ENCODE data around the gene COL16A1.

COL16A1 gene

DNA sequence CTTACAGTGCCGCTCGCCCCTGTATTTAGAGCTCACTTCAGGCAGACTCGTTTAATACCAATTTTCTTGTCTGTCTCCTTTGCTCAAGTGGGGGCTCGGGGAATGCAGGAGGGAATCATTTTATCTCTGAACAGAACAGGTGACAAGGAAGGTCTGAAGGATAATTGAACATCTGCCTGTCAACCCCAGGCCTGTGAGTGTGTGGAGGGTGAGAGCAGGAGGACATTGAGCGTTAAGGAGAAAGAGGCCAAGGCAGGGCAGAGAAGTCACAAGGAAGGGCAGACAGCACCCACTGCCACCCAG is 49.4 kb downstream of the COL16A1 start:
- CTCF ChIA-PET = interaction anchor here (0.9 to 1.2 kb wide), 2 partner anchors 10 to 61 kb away, joined by 3 to 4 read pairs; no protein-coding TSS in a partner anchor
- TF ChIP-seq SUZ12 (IDR thresholded peaks at IDR 0.05) (no peak), HDGF (IDR thresholded peaks at IDR 0.05; ENCODE audit: borderline replicate concordance) (no peak), BHLHE40 (IDR thresholded peaks at IDR 0.05; ENCODE audit: borderline replicate concordance) (no peak), NFRKB (IDR thresholded peaks at IDR 0.05) (no peak)
- TF ChIP-seq, protein P1, sequence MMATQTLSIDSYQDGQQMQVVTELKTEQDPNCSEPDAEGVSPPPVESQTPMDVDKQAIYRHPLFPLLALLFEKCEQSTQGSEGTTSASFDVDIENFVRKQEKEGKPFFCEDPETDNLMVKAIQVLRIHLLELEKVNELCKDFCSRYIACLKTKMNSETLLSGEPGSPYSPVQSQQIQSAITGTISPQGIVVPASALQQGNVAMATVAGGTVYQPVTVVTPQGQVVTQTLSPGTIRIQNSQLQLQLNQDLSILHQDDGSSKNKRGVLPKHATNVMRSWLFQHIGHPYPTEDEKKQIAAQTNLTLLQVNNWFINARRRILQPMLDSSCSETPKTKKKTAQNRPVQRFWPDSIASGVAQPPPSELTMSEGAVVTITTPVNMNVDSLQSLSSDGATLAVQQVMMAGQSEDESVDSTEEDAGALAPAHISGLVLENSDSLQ (IDR thresholded peaks at IDR 0.05) = no peak
- DNase-seq (ENCODE audit: extremely low spot score) = no peak
- POLR2A ChIA-PET = interaction anchor here (1.0 kb wide), 1 partner anchor 80 kb away, joined by 3 read pairs; no protein-coding TSS in a partner anchor

DNA sequence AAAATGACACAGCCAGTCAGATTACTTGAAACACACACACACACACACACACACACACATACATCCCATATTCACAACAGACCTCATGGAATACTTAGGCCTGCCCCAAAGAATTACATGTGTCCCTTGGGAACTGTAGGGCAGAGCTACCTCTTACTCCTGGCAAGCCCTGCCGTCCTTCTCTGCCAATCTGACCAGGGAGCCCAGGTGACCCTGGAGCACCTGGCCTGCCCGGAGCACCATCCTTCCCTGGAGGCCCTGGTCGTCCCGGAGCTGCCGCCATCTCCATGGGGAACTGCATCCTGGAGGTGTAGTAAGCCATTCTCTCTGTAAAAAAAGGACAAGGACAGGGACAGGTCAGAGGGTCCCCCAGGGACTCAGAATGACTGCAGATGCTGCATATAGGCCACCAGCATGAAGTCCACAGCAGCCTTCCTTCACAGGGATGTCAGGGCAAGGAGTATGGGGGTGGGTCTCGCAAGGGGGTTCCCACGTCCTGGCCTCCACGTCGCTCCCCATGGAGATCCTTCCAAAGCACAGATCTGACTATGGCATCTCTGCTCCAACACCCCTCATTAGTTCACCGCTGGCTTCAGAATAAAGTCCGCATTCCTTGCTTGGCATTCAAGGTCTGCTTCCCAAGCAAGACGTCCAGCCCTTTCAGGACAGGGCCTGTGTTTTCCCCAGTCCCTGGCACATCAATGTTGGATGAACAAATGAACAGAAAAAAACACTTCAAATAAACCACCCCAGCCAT is 49.9 kb downstream of the COL16A1 start:
- TF ChIP-seq NFRKB (IDR thresholded peaks at IDR 0.05) = no peak
- no peak for TF ChIP-seq ELF4 (IDR thresholded peaks at IDR 0.05)
- no peak for DNase-seq (ENCODE audit: extremely low spot score)
- ChIA-PET CTCF (interaction anchor here (0.9 kb wide), 1 partner anchor 10 kb away, joined by 4 read pairs; no protein-coding TSS in a partner anchor), POLR2A (no interaction called here)

DNA sequence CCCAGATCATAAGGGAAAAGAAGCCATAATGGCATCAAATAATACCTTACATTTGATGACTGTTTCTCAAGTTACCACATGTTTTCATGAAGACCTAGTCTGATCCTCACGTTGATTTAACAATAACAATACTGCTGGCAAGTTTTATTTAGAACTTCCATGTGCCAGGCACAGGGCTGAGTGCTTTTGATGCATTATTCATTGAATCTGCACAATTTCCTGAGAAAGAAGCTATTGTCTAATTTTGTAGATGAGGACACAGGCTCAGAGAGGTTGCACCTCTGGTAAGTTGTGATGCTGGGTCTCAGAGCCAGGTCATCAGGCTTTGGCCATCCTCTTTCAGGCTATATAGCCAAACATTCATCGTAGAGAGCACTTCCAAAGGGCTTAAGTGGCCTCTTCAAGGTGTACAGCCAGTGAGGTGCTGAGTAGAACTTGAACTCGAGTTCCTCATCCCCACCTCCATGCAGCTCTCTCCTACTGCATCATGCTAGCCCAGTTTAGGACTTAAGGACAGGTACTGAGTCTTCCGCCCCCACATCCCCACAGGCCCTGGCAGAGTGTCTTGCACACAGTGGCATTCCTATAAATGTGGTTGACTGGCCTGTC is 50.8 kb downstream of the COL16A1 start:
- ChIA-PET CTCF (interaction anchor here (0.5 kb wide), 1 partner anchor 184 kb away, joined by 3 read pairs; no protein-coding TSS in a partner anchor), POLR2A (interaction anchor here (0.8 kb wide), 1 partner anchor 8 kb away, joined by 3 read pairs; the partner anchor contains the start of gene PEF1)
- DNase-seq (ENCODE audit: extremely low spot score) = no peak
- no peak for TF ChIP-seq FOXM1 (IDR thresholded peaks at IDR 0.05; ENCODE audit: borderline replicate concordance)
- no peak for TF ChIP-seq L3MBTL2 (conservative IDR thresholded peaks at IDR 0.05)
- TF ChIP-seq HDGF (IDR thresholded peaks at IDR 0.05; ENCODE audit: borderline replicate concordance) = no peak
- TF ChIP-seq FOXK2 (IDR thresholded peaks at IDR 0.05) = no peak
- no peak for TF ChIP-seq BHLHE40 (IDR thresholded peaks at IDR 0.05; ENCODE audit: borderline replicate concordance)
- TF ChIP-seq TARDBP (IDR thresholded peaks at IDR 0.05) = no peak
- TF ChIP-seq SUZ12 (IDR thresholded peaks at IDR 0.05) = no peak
- no peak for TF ChIP-seq FOXA1 (IDR thresholded peaks at IDR 0.05)
- TF ChIP-seq, protein P1 (IDR thresholded peaks at IDR 0.05) = no peak
- TF ChIP-seq NFRKB (IDR thresholded peaks at IDR 0.05) = no peak

DNA sequence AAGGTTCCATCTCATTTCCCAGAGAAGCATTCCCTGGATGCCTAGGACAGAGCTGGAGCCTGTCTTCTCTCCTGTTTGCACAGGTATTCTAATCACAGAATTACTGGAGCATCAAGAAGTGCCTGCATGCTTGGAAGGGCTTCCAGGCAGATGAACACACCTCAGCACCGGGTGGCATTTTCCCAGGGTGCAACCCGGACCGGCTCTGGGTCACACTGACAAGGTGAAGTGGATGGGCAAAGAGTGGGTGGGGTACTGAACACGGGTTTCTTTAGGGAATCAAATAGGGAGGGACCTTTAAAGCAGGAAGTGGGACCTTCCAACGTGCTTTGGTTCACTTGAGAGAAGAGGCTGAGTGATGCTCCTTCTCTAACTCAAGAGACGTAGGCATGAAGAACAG is 52.1 kb downstream of the COL16A1 start:
- DNase-seq (ENCODE audit: extremely low spot score) = no peak
- POLR2A ChIA-PET = no interaction called here
- CTCF ChIA-PET = interaction anchor here (0.6 to 1.3 kb wide), 2 partner anchors 10 to 19 kb away, joined by 3 to 5 read pairs; no protein-coding TSS in a partner anchor
- TF ChIP-seq TARDBP (IDR thresholded peaks at IDR 0.05) (no peak), FOXA1 (IDR thresholded peaks at IDR 0.05) (no peak), ELF4 (IDR thresholded peaks at IDR 0.05) (no peak), SP1 (IDR thresholded peaks at IDR 0.05) (no peak)

DNA sequence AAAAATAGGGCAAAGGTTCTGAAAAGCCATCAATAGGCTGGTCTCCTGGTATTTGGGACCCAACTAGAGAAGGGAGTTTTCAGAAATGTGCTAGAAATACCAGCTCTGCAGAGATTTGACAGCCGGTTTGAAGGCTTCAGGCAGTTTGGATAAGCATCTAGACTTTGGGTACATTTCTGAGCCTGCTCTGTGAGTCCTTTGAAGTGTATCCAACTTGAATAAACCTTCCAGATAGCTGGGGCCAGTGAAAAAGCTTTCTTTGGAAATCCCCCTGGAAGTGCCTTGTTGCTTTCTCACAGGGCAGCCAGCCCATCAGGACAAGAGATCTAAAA is 52.8 kb downstream of the COL16A1 start:
- DNase-seq (ENCODE audit: extremely low spot score) = no peak
- CTCF ChIA-PET = interaction anchor here (1.3 kb wide), 1 partner anchor 11 kb away, joined by 5 read pairs; no protein-coding TSS in a partner anchor
- POLR2A ChIA-PET = no interaction called here
- TF ChIP-seq L3MBTL2 (conservative IDR thresholded peaks at IDR 0.05) = no peak
- no peak for TF ChIP-seq ZNF384 (IDR thresholded peaks at IDR 0.05)
- TF ChIP-seq SUZ12 (IDR thresholded peaks at IDR 0.05) = no peak
- no peak for TF ChIP-seq TARDBP (IDR thresholded peaks at IDR 0.05)
- no peak for TF ChIP-seq NFRKB (IDR thresholded peaks at IDR 0.05)
- no peak for TF ChIP-seq FOXA1 (IDR thresholded peaks at IDR 0.05)
- no peak for TF ChIP-seq LEF1 (IDR thresholded peaks at IDR 0.05; ENCODE audit: borderline replicate concordance)
- no peak for TF ChIP-seq SP1 (IDR thresholded peaks at IDR 0.05)
- TF ChIP-seq CTBP1 (IDR thresholded peaks at IDR 0.05; ENCODE audit: borderline replicate concordance) = no peak
- no peak for TF ChIP-seq ELF4 (IDR thresholded peaks at IDR 0.05)
- TF ChIP-seq FOXK2 (IDR thresholded peaks at IDR 0.05) = no peak
- TF ChIP-seq, protein P1 (IDR thresholded peaks at IDR 0.05) = no peak
- no peak for TF ChIP-seq BHLHE40 (IDR thresholded peaks at IDR 0.05; ENCODE audit: borderline replicate concordance)
- TF ChIP-seq FOXM1 (IDR thresholded peaks at IDR 0.05; ENCODE audit: borderline replicate concordance) = no peak
- no peak for TF ChIP-seq ARNT (IDR thresholded peaks at IDR 0.05)
- TF ChIP-seq HDGF (IDR thresholded peaks at IDR 0.05; ENCODE audit: borderline replicate concordance) = no peak

DNA sequence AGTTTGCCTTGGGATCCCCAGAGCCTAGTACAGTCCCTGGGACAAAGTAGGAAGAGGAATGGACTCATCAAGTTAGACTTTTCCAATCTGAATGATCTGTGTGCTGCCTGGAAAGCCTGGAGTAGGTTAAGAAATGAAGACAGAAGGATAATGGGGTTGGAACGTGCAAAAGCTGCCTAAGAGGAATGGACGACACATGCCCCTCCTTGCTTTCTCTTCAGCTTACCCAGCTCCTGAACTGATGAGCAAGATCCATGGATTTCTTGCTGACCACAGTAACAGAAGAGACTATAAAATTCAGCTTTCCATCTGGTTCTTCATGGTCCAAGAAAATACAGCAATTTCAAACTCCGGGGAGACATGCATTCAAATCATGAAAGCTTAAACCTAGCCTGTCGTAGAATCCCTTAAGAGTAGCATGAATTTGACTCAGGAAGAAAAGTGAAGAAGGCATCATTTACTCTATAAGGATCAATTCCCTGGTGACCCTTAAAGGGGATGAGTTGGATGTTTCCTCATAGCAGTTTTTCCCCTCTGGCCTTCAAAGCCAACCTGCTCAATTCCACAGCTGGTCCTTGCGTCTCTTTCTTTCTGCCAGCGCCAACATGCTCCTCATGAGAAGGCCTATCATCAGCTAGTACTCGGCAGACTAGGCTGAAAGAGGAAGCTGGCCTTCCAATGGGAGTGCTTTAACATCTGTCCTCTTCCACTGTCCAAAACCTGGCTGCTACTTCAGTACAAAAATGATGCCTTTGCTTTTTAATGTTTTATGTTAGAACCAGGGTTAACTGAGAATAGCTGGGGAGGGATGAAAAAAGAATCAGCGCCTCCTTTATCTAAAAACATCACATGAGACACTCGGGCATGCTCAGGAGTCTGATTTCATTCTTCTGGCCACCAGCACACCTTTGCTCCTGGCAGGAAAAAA is 53.4 kb downstream of the COL16A1 start:
- ChIA-PET POLR2A (no interaction called here), CTCF (interaction anchor here (1.3 kb wide), 1 partner anchor 11 kb away, joined by 5 read pairs; no protein-coding TSS in a partner anchor)
- DNase-seq (ENCODE audit: extremely low spot score) = no peak
- TF ChIP-seq FOXA1 (IDR thresholded peaks at IDR 0.05) = no peak
- TF ChIP-seq NFRKB (IDR thresholded peaks at IDR 0.05) = no peak
- no peak for TF ChIP-seq LEF1 (IDR thresholded peaks at IDR 0.05; ENCODE audit: borderline replicate concordance)
- TF ChIP-seq, protein P1 (IDR thresholded peaks at IDR 0.05) = no peak

All from HEK293T (cell line).